SK-N-SH treated with all-trans-retinoic acid at 6 μM for 48 hours (cell line): ENCODE results near the gene KANTR.

Experiments used
- ATAC-seq: fragments of 200-7000 bp; cut with Tn5 transposase; 3 replicates; pipeline ENCODE4 v1.9.1; 2020; ENCODE audit warnings: mild to moderate bottlenecking, moderate library complexity
- ARNTL ChIP-seq: fragments of 450-650 bp; formaldehyde crosslinking; IDR thresholded peaks from 2 replicates; pipeline ENCODE4 v1.5.0; 2020; ENCODE audit warnings: low read depth, mild to moderate bottlenecking, moderate library complexity, borderline replicate concordance
- BACH2 ChIP-seq: fragments of 250-450 bp; sonication (Bioruptor Pico); IDR thresholded peaks from 2 replicates; pipeline ENCODE4 v1.9.0; 2021; ENCODE audit warnings: mild to moderate bottlenecking, borderline replicate concordance
- CSDC2 ChIP-seq: fragments of 250-450 bp; sonication (Bioruptor Pico); IDR thresholded peaks from 2 replicates; pipeline ENCODE4 v1.5.0; 2020; ENCODE audit warnings: mild to moderate bottlenecking, moderate library complexity
- ESRRG ChIP-seq: fragments of 250-450 bp; sonication (Bioruptor Pico); IDR thresholded peaks from 2 replicates; pipeline ENCODE4 v1.6.1; 2021; ENCODE audit warnings: mild to moderate bottlenecking
- ISL1 ChIP-seq: fragments of 250-450 bp; sonication (Bioruptor Pico); IDR thresholded peaks from 2 replicates; pipeline ENCODE4 v2.1.2; 2022; ENCODE audit warnings: mild to moderate bottlenecking, moderate library complexity
- OSR1 ChIP-seq: fragments of 250-450 bp; sonication (Bioruptor Pico); IDR thresholded peaks from 2 replicates; pipeline ENCODE4 v1.8.0; 2022; ENCODE audit warnings: moderate library complexity, mild to moderate bottlenecking, inconsistent platforms
- PPARA ChIP-seq: fragments of 250-450 bp; sonication (Bioruptor Pico); IDR thresholded peaks from 2 replicates; pipeline ENCODE4 v1.5.0; 2020; ENCODE audit warnings: mild to moderate bottlenecking, borderline replicate concordance
- RARB ChIP-seq: fragments of 250-450 bp; sonication (Bioruptor Pico); IDR thresholded peaks from 2 replicates; pipeline ENCODE4 v1.8.0; 2021; ENCODE audit warnings: mild to moderate bottlenecking, moderate library complexity
- SNAI2 ChIP-seq: fragments of 250-450 bp; sonication (Bioruptor Pico); IDR thresholded peaks from 2 replicates; pipeline ENCODE4 v1.5.0; 2020; ENCODE audit warnings: mild to moderate bottlenecking, moderate library complexity
- TCF4 ChIP-seq: fragments of 250-450 bp; sonication (Bioruptor Pico); IDR thresholded peaks from 2 replicates; pipeline ENCODE4 v1.8.0; 2021; ENCODE audit warnings: mild to moderate bottlenecking, moderate library complexity, borderline replicate concordance
- TOX ChIP-seq: fragments of 250-450 bp; sonication (Bioruptor Pico); IDR thresholded peaks from 2 replicates; pipeline ENCODE4 v1.8.0; 2021; ENCODE audit warnings: mild to moderate bottlenecking, moderate library complexity, borderline replicate concordance
- ZFP3 ChIP-seq: fragments of 250-450 bp; sonication (Bioruptor Pico); IDR thresholded peaks from 2 replicates; pipeline ENCODE4 v1.5.0; 2020; ENCODE audit warnings: mild to moderate bottlenecking, moderate library complexity
- ZFP30 ChIP-seq: fragments of 450-650 bp; formaldehyde crosslinking; IDR thresholded peaks from 2 replicates; pipeline ENCODE4 v1.5.0; 2022; ENCODE audit warnings: mild to moderate bottlenecking, moderate library complexity
- ZNF565 ChIP-seq: fragments of 450-650 bp; formaldehyde crosslinking; conservative IDR thresholded peaks from 2 replicates; pipeline ENCODE4 v1.5.0; 2020; ENCODE audit warnings: low read depth, mild to moderate bottlenecking, moderate library complexity
- ZNF70 ChIP-seq: fragments of 450-650 bp; formaldehyde crosslinking; IDR thresholded peaks from 2 replicates; pipeline ENCODE4 v1.5.0; 2020; ENCODE audit warnings: mild to moderate bottlenecking, moderate library complexity
- ZNF8 ChIP-seq: fragments of 450-650 bp; formaldehyde crosslinking; IDR thresholded peaks from 2 replicates; pipeline ENCODE4 v1.5.0; 2020; ENCODE audit warnings: mild to moderate bottlenecking, moderate library complexity
- TF ChIP-seq, protein P1 (sequence below): fragments of 250-450 bp; sonication (Bioruptor Pico); IDR thresholded peaks from 2 replicates; pipeline ENCODE4 v1.5.1; 2021; ENCODE audit warnings: mild to moderate bottlenecking, moderate library complexity
- TF ChIP-seq, protein P2 (sequence below): fragments of 250-450 bp; sonication (Bioruptor Pico); IDR thresholded peaks from 2 replicates; pipeline ENCODE4 v1.8.0; 2021; ENCODE audit warnings: low read depth, mild to moderate bottlenecking, moderate library complexity, borderline replicate concordance
- TF ChIP-seq, protein P3 (sequence below): fragments of 250-450 bp; sonication (Bioruptor Pico); IDR thresholded peaks from 2 replicates; pipeline ENCODE4 v1.5.1; 2020; ENCODE audit warnings: low read depth, mild to moderate bottlenecking, moderate library complexity
- TF ChIP-seq, protein P4 (sequence below): fragments of 250-450 bp; sonication (Bioruptor Pico); IDR thresholded peaks from 2 replicates; pipeline ENCODE4 v1.8.0; 2020; ENCODE audit warnings: mild to moderate bottlenecking, moderate library complexity, borderline replicate concordance

Gene KANTR

DNA sequence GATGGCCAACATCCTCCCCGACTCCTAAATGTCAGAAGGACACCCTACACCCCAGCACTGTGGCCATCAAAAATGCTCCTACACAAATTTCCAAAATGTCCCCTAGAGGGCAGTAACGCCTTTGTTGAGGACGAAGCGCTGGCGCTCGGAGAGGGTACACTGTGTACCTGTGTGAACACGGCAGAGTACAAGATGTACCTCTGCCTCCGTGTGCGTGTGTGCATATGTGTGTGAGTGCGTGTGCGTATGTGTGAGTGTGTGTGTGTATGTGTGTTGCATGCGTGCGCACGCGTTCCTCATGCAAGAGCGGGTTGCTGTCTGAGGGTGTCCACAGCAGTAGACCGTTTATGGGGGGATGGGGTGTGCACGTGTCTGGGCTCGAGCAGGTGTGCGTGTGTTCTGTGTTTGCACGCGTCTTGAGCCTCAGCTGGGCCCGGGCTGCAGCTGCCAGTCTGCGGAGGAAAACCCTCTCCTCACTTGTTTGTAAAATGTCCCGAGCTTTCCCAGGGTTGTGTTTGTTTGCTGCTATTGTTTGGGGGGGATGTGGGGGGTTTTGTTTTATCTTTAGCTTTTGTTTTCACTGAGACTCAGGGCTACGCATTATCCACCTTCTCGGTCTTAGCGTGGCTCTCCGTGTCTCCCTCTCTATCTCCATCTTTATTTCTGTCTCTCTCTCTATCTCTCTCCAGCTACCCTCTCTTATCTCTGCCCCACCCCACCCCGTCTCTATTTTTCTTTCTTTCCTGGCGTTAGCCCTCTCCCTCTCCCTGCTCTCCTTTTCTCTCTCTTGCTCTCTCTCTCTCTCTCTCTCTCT, 22.1 kb upstream of the KANTR start:
- no peak for TF ChIP-seq ZFP3 (CRISPR knock-in tag)
- TF ChIP-seq ARNTL (CRISPR knock-in tag) = no peak
- TF ChIP-seq, protein P1, sequence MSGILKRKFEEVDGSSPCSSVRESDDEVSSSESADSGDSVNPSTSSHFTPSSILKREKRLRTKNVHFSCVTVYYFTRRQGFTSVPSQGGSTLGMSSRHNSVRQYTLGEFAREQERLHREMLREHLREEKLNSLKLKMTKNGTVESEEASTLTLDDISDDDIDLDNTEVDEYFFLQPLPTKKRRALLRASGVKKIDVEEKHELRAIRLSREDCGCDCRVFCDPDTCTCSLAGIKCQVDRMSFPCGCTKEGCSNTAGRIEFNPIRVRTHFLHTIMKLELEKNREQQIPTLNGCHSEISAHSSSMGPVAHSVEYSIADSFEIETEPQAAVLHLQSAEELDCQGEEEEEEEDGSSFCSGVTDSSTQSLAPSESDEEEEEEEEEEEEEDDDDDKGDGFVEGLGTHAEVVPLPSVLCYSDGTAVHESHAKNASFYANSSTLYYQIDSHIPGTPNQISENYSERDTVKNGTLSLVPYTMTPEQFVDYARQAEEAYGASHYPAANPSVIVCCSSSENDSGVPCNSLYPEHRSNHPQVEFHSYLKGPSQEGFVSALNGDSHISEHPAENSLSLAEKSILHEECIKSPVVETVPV = no peak
- no peak for TF ChIP-seq TCF4 (CRISPR knock-in tag)
- peak; percentile 93 for ATAC-seq

DNA sequence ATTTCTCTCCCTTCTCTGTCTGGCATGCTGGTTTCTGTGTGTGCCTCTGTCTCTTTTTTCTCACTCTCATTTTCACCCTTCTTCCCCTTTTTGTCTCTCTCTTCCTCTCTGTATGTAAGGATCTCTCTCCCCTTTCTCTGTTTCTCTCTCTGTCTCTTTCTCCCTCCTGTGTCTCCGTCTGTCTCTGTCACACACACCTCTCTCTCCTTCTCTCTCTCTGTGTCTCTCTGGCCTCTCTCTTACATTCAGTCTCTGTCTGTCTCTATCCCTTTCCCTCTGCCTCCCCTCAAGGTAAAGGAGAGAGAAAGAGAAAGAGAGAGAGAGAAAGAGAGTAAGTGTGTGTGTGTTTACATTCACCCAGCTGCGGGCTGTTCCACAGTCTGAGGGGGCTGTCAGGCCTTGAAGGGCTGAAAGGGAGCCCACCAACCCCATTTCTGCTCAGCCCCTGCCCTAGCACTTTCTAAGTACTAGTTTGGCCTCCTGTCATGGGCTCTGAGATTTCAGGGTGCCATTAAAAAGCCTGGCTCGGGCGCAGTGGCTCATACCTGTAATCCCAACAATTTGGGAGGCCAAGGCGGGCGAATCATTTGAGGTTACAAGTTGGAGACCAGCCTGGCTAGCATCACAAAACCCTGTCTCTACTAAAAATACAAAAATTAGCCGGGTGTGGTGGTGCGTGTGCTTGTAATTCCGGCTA, 21.4 kb upstream of the KANTR start:
- TF ChIP-seq PPARA (no peak), ISL1 (CRISPR knock-in tag) (no peak), RARB (CRISPR knock-in tag) (no peak), OSR1 (CRISPR knock-in tag) (no peak)
- TF ChIP-seq, protein P2, sequence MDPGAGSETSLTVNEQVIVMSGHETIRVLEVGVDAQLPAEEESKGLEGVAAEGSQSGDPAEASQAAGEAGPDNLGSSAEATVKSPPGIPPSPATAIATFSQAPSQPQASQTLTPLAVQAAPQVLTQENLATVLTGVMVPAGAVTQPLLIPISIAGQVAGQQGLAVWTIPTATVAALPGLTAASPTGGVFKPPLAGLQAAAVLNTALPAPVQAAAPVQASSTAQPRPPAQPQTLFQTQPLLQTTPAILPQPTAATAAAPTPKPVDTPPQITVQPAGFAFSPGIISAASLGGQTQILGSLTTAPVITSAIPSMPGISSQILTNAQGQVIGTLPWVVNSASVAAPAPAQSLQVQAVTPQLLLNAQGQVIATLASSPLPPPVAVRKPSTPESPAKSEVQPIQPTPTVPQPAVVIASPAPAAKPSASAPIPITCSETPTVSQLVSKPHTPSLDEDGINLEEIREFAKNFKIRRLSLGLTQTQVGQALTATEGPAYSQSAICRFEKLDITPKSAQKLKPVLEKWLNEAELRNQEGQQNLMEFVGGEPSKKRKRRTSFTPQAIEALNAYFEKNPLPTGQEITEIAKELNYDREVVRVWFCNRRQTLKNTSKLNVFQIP = no peak
- TF ChIP-seq, protein P3, sequence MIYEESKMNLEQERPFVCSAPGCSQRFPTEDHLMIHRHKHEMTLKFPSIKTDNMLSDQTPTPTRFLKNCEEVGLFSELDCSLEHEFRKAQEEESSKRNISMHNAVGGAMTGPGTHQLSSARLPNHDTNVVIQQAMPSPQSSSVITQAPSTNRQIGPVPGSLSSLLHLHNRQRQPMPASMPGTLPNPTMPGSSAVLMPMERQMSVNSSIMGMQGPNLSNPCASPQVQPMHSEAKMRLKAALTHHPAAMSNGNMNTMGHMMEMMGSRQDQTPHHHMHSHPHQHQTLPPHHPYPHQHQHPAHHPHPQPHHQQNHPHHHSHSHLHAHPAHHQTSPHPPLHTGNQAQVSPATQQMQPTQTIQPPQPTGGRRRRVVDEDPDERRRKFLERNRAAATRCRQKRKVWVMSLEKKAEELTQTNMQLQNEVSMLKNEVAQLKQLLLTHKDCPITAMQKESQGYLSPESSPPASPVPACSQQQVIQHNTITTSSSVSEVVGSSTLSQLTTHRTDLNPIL (CRISPR knock-in tag) = no peak
- peak; percentile 43 for ATAC-seq

DNA sequence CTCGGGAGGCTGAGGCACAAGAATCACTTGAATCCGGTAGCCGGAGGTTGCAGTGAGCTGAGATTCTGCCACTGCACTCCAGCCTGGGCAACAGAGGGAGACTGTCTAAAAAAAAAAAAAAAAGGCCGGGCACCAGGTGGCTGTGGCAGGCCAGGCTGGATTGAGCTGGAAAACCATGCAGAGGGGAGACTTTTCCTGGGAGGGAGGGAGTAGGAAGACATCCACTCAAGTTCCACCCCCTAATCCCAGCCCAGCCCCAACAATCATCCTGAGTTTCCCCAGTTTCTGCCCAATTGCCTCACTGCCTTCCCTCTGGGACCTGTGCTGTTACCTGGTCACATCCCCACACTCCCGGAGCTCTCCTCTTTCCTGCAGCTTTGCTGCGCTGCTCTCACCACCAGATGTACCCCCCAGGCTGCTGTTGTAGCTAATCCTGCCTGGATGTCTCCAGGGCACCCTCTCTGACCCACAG, 20.8 kb upstream of the KANTR start:
- ATAC-seq = peak; percentile 33

DNA sequence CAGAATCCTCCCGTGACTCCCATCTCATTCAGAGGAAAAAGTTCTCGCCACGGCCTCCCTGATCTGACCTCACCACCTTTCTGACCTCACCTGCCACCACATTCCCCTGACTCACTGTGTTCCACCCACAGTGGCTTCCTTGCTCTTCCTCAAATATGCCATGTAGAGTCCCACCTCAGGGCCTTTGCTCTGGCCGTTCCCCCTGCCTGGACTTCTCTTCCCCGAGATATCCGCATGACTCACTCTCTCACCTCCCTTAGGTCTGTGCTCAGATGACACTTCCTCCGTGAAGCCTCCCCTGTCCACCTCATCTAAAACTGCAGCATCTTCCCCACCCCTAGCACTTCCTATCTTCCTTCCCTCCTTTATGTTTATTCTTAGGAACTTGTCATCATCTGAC, 18.9 kb upstream of the KANTR start:
- no peak for TF ChIP-seq ZNF8 (CRISPR knock-in tag)
- TF ChIP-seq, protein P4, sequence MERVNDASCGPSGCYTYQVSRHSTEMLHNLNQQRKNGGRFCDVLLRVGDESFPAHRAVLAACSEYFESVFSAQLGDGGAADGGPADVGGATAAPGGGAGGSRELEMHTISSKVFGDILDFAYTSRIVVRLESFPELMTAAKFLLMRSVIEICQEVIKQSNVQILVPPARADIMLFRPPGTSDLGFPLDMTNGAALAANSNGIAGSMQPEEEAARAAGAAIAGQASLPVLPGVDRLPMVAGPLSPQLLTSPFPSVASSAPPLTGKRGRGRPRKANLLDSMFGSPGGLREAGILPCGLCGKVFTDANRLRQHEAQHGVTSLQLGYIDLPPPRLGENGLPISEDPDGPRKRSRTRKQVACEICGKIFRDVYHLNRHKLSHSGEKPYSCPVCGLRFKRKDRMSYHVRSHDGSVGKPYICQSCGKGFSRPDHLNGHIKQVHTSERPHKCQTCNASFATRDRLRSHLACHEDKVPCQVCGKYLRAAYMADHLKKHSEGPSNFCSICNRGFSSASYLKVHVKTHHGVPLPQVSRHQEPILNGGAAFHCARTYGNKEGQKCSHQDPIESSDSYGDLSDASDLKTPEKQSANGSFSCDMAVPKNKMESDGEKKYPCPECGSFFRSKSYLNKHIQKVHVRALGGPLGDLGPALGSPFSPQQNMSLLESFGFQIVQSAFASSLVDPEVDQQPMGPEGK (CRISPR knock-in tag) = no peak
- TF ChIP-seq ZNF70 (CRISPR knock-in tag) = no peak
- ATAC-seq = no peak

More for the DNA sequence above, 20.8 kb upstream of the KANTR start:
- no peak for TF ChIP-seq TCF4 (CRISPR knock-in tag)
- no peak for TF ChIP-seq ESRRG (CRISPR knock-in tag)
- TF ChIP-seq ZNF565 (CRISPR knock-in tag) = no peak
- no peak for TF ChIP-seq ZNF70 (CRISPR knock-in tag)
- TF ChIP-seq ISL1 (CRISPR knock-in tag) = no peak
- no peak for TF ChIP-seq TOX (CRISPR knock-in tag)
- TF ChIP-seq, protein P3 (CRISPR knock-in tag) = no peak
- TF ChIP-seq BACH2 = no peak

DNA sequence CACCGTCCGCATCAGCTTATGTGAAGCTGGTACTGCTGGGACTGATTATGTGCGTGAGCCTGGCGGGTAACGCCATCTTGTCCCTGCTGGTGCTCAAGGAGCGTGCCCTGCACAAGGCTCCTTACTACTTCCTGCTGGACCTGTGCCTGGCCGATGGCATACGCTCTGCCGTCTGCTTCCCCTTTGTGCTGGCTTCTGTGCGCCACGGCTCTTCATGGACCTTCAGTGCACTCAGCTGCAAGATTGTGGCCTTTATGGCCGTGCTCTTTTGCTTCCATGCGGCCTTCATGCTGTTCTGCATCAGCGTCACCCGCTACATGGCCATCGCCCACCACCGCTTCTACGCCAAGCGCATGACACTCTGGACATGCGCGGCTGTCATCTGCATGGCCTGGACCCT, 17.3 kb upstream of the KANTR start:
- ATAC-seq = no peak
- TF ChIP-seq SNAI2 = no peak
- no peak for TF ChIP-seq CSDC2 (CRISPR knock-in tag)
- TF ChIP-seq, protein P2 = no peak
- TF ChIP-seq, protein P3 (CRISPR knock-in tag) = no peak
- no peak for TF ChIP-seq ARNTL (CRISPR knock-in tag)
- TF ChIP-seq ZFP30 (CRISPR knock-in tag) = no peak
- TF ChIP-seq, all 23 proteins: peak for 0
